GM10266 (cell line): ENCODE results near the gene TRPV2.

Experiments
- DNase-seq: peaks from one replicate; pipeline ENCODE4 v3.0.0; 2012; ENCODE audit errors: extremely low spot score
- TF ChIP-seq, protein P1 (sequence below): IDR thresholded peaks from 2 replicates; pipeline ENCODE4 v1.5.1; 2012; ENCODE audit warnings: mild to moderate bottlenecking, low read depth; ENCODE audit not compliant: control insufficient read depth, insufficient read depth; ENCODE audit errors: missing control alignments

The TRPV2 gene

DNA sequence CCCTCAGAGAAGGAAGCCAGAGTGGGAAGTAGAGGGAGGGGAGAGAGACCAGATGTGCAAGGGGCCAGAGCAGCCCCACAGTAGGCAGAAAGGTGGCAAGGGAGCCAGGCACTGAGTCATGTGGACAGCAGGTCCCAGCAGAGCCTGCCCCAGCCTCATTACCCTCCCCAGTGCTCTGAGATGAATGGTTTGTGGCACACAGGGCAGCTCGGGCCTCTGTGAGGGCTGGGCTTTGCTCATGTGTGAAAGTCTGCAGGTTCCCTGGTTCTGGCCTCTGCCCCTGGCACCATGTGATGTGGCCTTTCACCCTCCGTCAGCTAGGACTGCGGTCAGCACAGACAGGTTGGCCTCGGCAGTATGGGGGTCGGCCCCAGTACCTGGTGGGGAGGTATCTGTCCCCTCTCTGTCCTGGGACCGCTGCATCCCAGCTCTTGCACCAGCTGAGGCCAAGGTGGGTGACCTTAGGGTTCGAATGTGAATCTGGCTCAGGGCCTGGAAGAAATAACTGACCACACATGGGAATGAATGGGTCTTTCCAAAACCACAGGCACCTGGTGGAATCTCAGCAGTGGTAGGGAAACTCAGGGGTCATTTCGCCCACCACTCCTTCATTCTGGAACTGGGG, 67.8 kb downstream of the TRPV2 start:
- DNase-seq, result no peak
- TF ChIP-seq, protein P1, sequence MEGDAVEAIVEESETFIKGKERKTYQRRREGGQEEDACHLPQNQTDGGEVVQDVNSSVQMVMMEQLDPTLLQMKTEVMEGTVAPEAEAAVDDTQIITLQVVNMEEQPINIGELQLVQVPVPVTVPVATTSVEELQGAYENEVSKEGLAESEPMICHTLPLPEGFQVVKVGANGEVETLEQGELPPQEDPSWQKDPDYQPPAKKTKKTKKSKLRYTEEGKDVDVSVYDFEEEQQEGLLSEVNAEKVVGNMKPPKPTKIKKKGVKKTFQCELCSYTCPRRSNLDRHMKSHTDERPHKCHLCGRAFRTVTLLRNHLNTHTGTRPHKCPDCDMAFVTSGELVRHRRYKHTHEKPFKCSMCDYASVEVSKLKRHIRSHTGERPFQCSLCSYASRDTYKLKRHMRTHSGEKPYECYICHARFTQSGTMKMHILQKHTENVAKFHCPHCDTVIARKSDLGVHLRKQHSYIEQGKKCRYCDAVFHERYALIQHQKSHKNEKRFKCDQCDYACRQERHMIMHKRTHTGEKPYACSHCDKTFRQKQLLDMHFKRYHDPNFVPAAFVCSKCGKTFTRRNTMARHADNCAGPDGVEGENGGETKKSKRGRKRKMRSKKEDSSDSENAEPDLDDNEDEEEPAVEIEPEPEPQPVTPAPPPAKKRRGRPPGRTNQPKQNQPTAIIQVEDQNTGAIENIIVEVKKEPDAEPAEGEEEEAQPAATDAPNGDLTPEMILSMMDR, result no peak

DNA sequence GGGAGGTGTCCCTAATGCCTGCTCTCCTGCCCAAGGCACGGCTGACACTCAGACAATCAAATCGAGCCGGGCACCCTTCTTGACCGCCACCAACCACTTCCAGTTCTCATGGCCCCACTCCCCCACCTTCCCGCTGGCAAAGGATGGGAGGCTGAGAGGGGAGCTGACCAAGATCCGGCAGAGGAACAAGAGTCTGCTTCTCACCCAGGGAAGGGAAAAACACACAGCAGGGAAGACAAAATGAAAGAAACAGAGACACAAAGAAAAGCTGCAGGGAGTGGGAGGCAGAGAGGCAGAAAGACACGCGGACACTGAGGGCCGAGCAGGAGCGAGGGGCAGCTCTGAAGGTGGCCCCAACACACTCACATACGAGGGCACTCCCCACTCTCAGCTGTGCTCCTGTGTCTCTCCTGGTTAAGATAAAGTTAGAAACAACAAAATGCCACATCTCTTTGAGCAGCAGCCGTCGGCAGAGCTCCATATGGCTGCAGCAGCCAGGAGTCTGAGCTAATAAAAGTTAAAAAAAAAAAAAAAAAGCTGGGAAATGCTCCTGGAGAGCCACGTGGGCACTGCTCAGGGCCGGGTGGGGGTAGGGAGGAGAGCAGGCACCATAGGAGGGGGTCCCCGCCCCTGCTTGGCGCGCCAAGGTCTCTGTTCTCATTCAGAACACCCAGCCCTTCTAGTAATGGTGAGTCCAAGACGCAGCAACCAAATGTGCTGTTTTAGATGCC, 69.2 kb downstream of the TRPV2 start:
- TF ChIP-seq, protein P1, result no peak
- no peak for DNase-seq
